Common myeloid progenitor, CD34-positive (primary cell): ENCODE results near the gene GNAS-AS1.

Source experiments
- CTCF ChIA-PET: fragments of 350-600 bp; sonication (Branson Sonifier 250); formaldehyde crosslinking; loops from one replicate; lab custom pipeline; 2021; ENCODE audit warnings: antibody characterized with exemption; lab: Charles Lee
- POLR2A ChIA-PET: fragments of 350-600 bp; sonication (Branson Sonifier 250); formaldehyde crosslinking; loops from one replicate; lab custom pipeline; 2021; ENCODE audit warnings: antibody characterized with exemption; lab: Charles Lee
- DNase-seq, 3 donors: peaks; one replicate each; pipeline versions ENCODE4 v3.0.0 to v3.0.0-alpha.2; 2013
- H3K27ac ChIP-seq, 2 experiments: 1 replicate in 1 of 2; 2 replicates in 1 of 2; pipeline ENCODE4 v1.7.0; 2013; ENCODE audit warnings: inconsistent platforms in 2 of 2, low read length in 2 of 2, mild to moderate bottlenecking in 2 of 2, low read depth in 1 of 2, moderate library complexity in 1 of 2; ENCODE audit not compliant: severe bottlenecking in 2 of 2, insufficient read depth in 1 of 2, poor library complexity in 1 of 2
- H3K27me3 ChIP-seq, 5 experiments: replicated peaks in 2 of 5; 1 replicate in 3 of 5; 2 replicates in 2 of 5; pipeline versions ENCODE4 v1.6.1 to v1.7.0; 2013; ENCODE audit warnings: low read length in 4 of 5, mild to moderate bottlenecking in 2 of 5, moderate library complexity in 2 of 5, inconsistent platforms in 1 of 5; ENCODE audit not compliant: insufficient read depth in 5 of 5, control insufficient read depth in 4 of 5
- H3K36me3 ChIP-seq, 4 experiments: 1 replicate in 2 of 4; 2 replicates in 2 of 4; pipeline versions ENCODE4 v1.6.1 to v1.7.0; 2013; ENCODE audit warnings: low read length in 3 of 4, control low read depth in 1 of 4, mild to moderate bottlenecking in 1 of 4; ENCODE audit not compliant: control insufficient read depth in 4 of 4, insufficient read depth in 4 of 4
- H3K4me1 ChIP-seq, 4 experiments: 1 replicate in 3 of 4; 2 replicates in 1 of 4; pipeline versions ENCODE4 v1.6.1 to v1.7.1; 2013; ENCODE audit warnings: low read length in 3 of 4, mild to moderate bottlenecking in 3 of 4, control low read depth in 1 of 4, inconsistent platforms in 1 of 4, moderate library complexity in 1 of 4; ENCODE audit not compliant: control insufficient read depth in 4 of 4, insufficient read depth in 4 of 4; ENCODE audit errors: control extremely low read depth in 1 of 4
- H3K4me3 ChIP-seq, 7 experiments: 1 replicate in 4 of 7; 2 replicates in 3 of 7; pipeline versions ENCODE4 v1.5.1 to v1.7.0; 2013; ENCODE audit warnings: mild to moderate bottlenecking in 7 of 7, low read length in 6 of 7, moderate library complexity in 6 of 7, inconsistent platforms in 2 of 7, low read depth in 2 of 7, control low read depth in 1 of 7; ENCODE audit not compliant: insufficient read depth in 4 of 7, control insufficient read depth in 1 of 7; ENCODE audit errors: extremely low read depth in 1 of 7
- H3K9me3 ChIP-seq, 5 experiments: 1 replicate in 4 of 5; 2 replicates in 1 of 5; pipeline versions ENCODE4 v1.6.1 to v1.7.1; 2013; ENCODE audit warnings: low read length in 4 of 5, mild to moderate bottlenecking in 2 of 5, inconsistent platforms in 1 of 5, low read depth in 1 of 5, moderate library complexity in 1 of 5; ENCODE audit not compliant: control insufficient read depth in 4 of 5, insufficient read depth in 2 of 5; ENCODE audit errors: control extremely low read depth in 1 of 5
- WGBS: methylation state at CpG from one replicate; pipeline ENCODE4 v1.1.5; 2013; ENCODE audit not compliant: insufficient coverage; 5-methylcytosine and 5-hydroxymethylcytosine counted together

Gene GNAS-AS1

GRCh38 chr20:58842276-58842675, 8.4 kb downstream of the GNAS-AS1 start:
- POLR2A ChIA-PET = no interaction called here
- no peaks in the 10 kb centered on the region for H3K36me3 ChIP-seq
- peaks cover 0 to 2% (median 0%) of the 10 kb centered on the region in 5 experiments for H3K9me3 ChIP-seq
- H3K4me1 ChIP-seq = peaks cover under 1 to 20% (median 10%) of the 10 kb centered on the region in 4 experiments
- CTCF ChIA-PET = no interaction called here
- WGBS = 71% methylated on average over 15 of the region's 20 CpGs
- H3K27me3 ChIP-seq = peaks cover 2 to 92% (median 44%) of the 10 kb centered on the region in 5 experiments
- no peak overlapping the region for H3K4me3 ChIP-seq
- no peak for DNase-seq
- H3K27ac ChIP-seq = no peak overlapping the region

- 57% methylated on average over 52 of the region's 58 CpGs for WGBS
- Histone ChIP-seq H3K36me3 (no peaks in the 10 kb centered on the region), H3K27me3 (peaks cover 2 to 92% (median 44%) of the 10 kb centered on the region in 5 experiments), H3K4me3 (no peak overlapping the region), H3K27ac (no peak overlapping the region), H3K4me1 (peaks cover 0 to 15% (median 4%) of the 10 kb centered on the region in 4 experiments), H3K9me3 (peaks cover 0 to 2% (median 0%) of the 10 kb centered on the region in 5 experiments)
- CTCF ChIA-PET = no interaction called here
- no peak for DNase-seq
- POLR2A ChIA-PET = no interaction called here
These were observed 9.0 kb downstream of the GNAS-AS1 start for GRCh38 chr20:58841539-58842264.

GRCh38 chr20:58840816-58841538, 9.7 kb downstream of the GNAS-AS1 start:
- Histone ChIP-seq H3K27me3 (peaks cover 2 to 92% (median 42%) of the 10 kb centered on the region in 5 experiments), H3K4me1 (peaks cover 0 to 13% (median 3%) of the 10 kb centered on the region in 4 experiments), H3K9me3 (peaks cover 0 to 2% (median 0%) of the 10 kb centered on the region in 5 experiments), H3K36me3 (no peaks in the 10 kb centered on the region), H3K4me3 (no peak overlapping the region), H3K27ac (no peak overlapping the region)
- CTCF ChIA-PET = interaction anchor here (1.6 kb wide), 1 partner anchor 198 kb away, joined by 3 read pairs; no protein-coding TSS in a partner anchor
- POLR2A ChIA-PET = no interaction called here
- WGBS = 64% methylated on average over 44 of the region's 51 CpGs
- no peak for DNase-seq

- H3K27ac ChIP-seq = no peak overlapping the region
- H3K9me3 ChIP-seq = peaks cover 0 to 2% (median 0%) of the 10 kb centered on the region in 5 experiments
- ChIA-PET POLR2A (no interaction called here), CTCF (interaction anchor here (1.0 to 2.1 kb wide), 4 partner anchors 20 to 197 kb away, joined by 3 to 5 read pairs (median 3); no protein-coding TSS in a partner anchor)
- peaks cover 2 to 92% (median 38%) of the 10 kb centered on the region in 5 experiments for H3K27me3 ChIP-seq
- WGBS = 63% methylated on average over 60 of the region's 67 CpGs
- H3K4me1 ChIP-seq = peaks cover 0 to 13% (median 3%) of the 10 kb centered on the region in 4 experiments
- H3K36me3 ChIP-seq = no peaks in the 10 kb centered on the region
- peak overlapping the region in 1 of 7 experiments; percentile 22 for H3K4me3 ChIP-seq
- DNase-seq = no peak
These were observed 10.5 kb downstream of the GNAS-AS1 start for GRCh38 chr20:58839991-58840747.

GRCh38 chr20:58839474-58839874, 11.2 kb downstream of the GNAS-AS1 start:
- peaks cover 0 to 13% (median 3%) of the 10 kb centered on the region in 4 experiments for H3K4me1 ChIP-seq
- peaks cover 0 to 2% (median 0%) of the 10 kb centered on the region in 5 experiments for H3K9me3 ChIP-seq
- ChIA-PET CTCF (interaction anchor here (1.0 to 2.1 kb wide), 5 partner anchors 21 to 196 kb away, joined by 3 to 8 read pairs (median 3); no protein-coding TSS in a partner anchor), POLR2A (no interaction called here)
- H3K36me3 ChIP-seq = no peaks in the 10 kb centered on the region
- DNase-seq = peak; percentile 45 to 66 (median 59)
- WGBS = 46% methylated on average over 19 of the region's 27 CpGs
- peak overlapping the region in 2 of 7 experiments; percentile 12 to 22 for H3K4me3 ChIP-seq
- no peak overlapping the region for H3K27ac ChIP-seq
- H3K27me3 ChIP-seq = peaks cover 2 to 92% (median 37%) of the 10 kb centered on the region in 5 experiments

- H3K36me3 ChIP-seq = no peaks in the 10 kb centered on the region
- no peak for DNase-seq
- CTCF ChIA-PET = interaction anchor here (0.8 to 2.1 kb wide), 4 partner anchors 32 to 191 kb away, joined by 3 to 8 read pairs (median 4); no protein-coding TSS in a partner anchor
- POLR2A ChIA-PET = no interaction called here
- H3K4me3 ChIP-seq = no peak overlapping the region
- 79% methylated on average over 4 of the region's 4 CpGs for WGBS
- peaks cover 0 to 13% (median 3%) of the 10 kb centered on the region in 4 experiments for H3K4me1 ChIP-seq
- peaks cover 0 to 2% (median 0%) of the 10 kb centered on the region in 5 experiments for H3K9me3 ChIP-seq
- H3K27ac ChIP-seq = no peak overlapping the region
- H3K27me3 ChIP-seq = peaks cover 0 to 89% (median 28%) of the 10 kb centered on the region in 5 experiments
These were observed 12.5 kb downstream of the GNAS-AS1 start for GRCh38 chr20:58838174-58838573.
